ENCODE measurements around the gene GORASP2.

Gene GORASP2

GRCh38 chr2:170932166-170932565 lies 3.1 kb downstream of the GORASP2 start:
- Histone ChIP-seq H3K4me2 (ENCODE audit: low read depth, low read length) (no peak overlapping the region), H3K27ac (ENCODE audit: low read length) (no peak overlapping the region), H3K27me3 (replicated peaks; ENCODE audit: insufficient read depth, low read length) (no peaks in the 10 kb centered on the region), H3K9ac (ENCODE audit: low read length) (no peak overlapping the region), H3K4me3 (ENCODE audit: low read length) (no peak overlapping the region), H3K4me1 (ENCODE audit: low read length) (peaks cover 19% of the 10 kb centered on the region; the same call in 1 of the 2 replicates), H3K79me2 (ENCODE audit: low read length) (peaks cover 81% of the 10 kb centered on the region), H3F3A (ENCODE audit: insufficient read depth, low read length) (peaks cover 7% of the 10 kb centered on the region; the same call in 1 of the 2 replicates), H3K9me3 (replicated peaks; ENCODE audit: insufficient read depth, low read length) (no peaks in the 10 kb centered on the region), H4K20me1 (ENCODE audit: insufficient read depth, low read length) (peaks cover 46% of the 10 kb centered on the region), H2AFZ (ENCODE audit: low read length) (no peak overlapping the region), H3K36me3 (replicated peaks; ENCODE audit: insufficient read depth, low read length) (0 out of 2 replicates have a peak, but pooled peaks cover 4% of the 10 kb centered on the region), H3K9me2 (replicated peaks; ENCODE audit: insufficient read depth, low read length) (no peaks in the 10 kb centered on the region)
- no peak for TF ChIP-seq EZH2phosphoT487 (IDR thresholded peaks at IDR 0.05; ENCODE audit: low read length)
- TF ChIP-seq CTCF (IDR thresholded peaks at IDR 0.05; ENCODE audit: low read length): no peak
- TF ChIP-seq EZH2 (optimal IDR thresholded peaks at IDR 0.05; ENCODE audit: low read depth, low read length): no peak
- DNase-seq: no peak

GRCh38 chr2:170932948-170933347 lies 3.9 kb downstream of the GORASP2 start:
- no peak for TF ChIP-seq EZH2phosphoT487 (IDR thresholded peaks at IDR 0.05; ENCODE audit: low read length)
- Histone ChIP-seq H2AFZ (ENCODE audit: low read length) (no peak overlapping the region), H3K4me3 (ENCODE audit: low read length) (no peak overlapping the region), H4K20me1 (ENCODE audit: insufficient read depth, low read length) (peaks cover 51% of the 10 kb centered on the region), H3K9me2 (replicated peaks; ENCODE audit: insufficient read depth, low read length) (no peaks in the 10 kb centered on the region), H3K4me1 (ENCODE audit: low read length) (peaks cover 18% of the 10 kb centered on the region; the same call in 1 of the 2 replicates), H3K36me3 (replicated peaks; ENCODE audit: insufficient read depth, low read length) (0 out of 2 replicates have a peak, but pooled peaks cover 4% of the 10 kb centered on the region), H3K9ac (ENCODE audit: low read length) (0 out of 2 replicates have a peak overlapping the region, but pooled peaks have one; percentile 19), H3K4me2 (ENCODE audit: low read depth, low read length) (no peak overlapping the region), H3K27me3 (replicated peaks; ENCODE audit: insufficient read depth, low read length) (no peaks in the 10 kb centered on the region), H3K79me2 (ENCODE audit: low read length) (peaks cover 88% of the 10 kb centered on the region), H3K27ac (ENCODE audit: low read length) (no peak overlapping the region), H3F3A (ENCODE audit: insufficient read depth, low read length) (peaks cover 7% of the 10 kb centered on the region; the same call in 1 of the 2 replicates), H3K9me3 (replicated peaks; ENCODE audit: insufficient read depth, low read length) (no peaks in the 10 kb centered on the region)
- DNase-seq: no peak

- no peaks in the 10 kb centered on the region for H3K9me2 ChIP-seq (replicated peaks; ENCODE audit: insufficient read depth, low read length)
- H3F3A ChIP-seq (ENCODE audit: insufficient read depth, low read length): no peaks in the 10 kb centered on the region
- H3K4me2 ChIP-seq (ENCODE audit: low read depth, low read length): no peak overlapping the region
- H3K4me3 ChIP-seq (ENCODE audit: low read length): no peak overlapping the region
- H3K36me3 ChIP-seq (replicated peaks; ENCODE audit: insufficient read depth, low read length): peaks cover 4% of the 10 kb centered on the region; the same call in 1 of the 2 replicates
- DNase-seq: no peak
- H2AFZ ChIP-seq (ENCODE audit: low read length): no peak overlapping the region
- H3K9me3 ChIP-seq (replicated peaks; ENCODE audit: insufficient read depth, low read length): no peaks in the 10 kb centered on the region
- peaks cover 100% of the 10 kb centered on the region for H3K79me2 ChIP-seq (ENCODE audit: low read length)
- H3K4me1 ChIP-seq (ENCODE audit: low read length): no peaks in the 10 kb centered on the region
- TF ChIP-seq EZH2 (optimal IDR thresholded peaks at IDR 0.05; ENCODE audit: low read depth, low read length): no peak
- no peak for TF ChIP-seq CTCF (IDR thresholded peaks at IDR 0.05; ENCODE audit: low read length)
- TF ChIP-seq EZH2phosphoT487 (IDR thresholded peaks at IDR 0.05; ENCODE audit: low read length): no peak
- peaks cover 80% of the 10 kb centered on the region for H4K20me1 ChIP-seq (ENCODE audit: insufficient read depth, low read length)
- no peak overlapping the region for H3K9ac ChIP-seq (ENCODE audit: low read length)
- no peaks in the 10 kb centered on the region for H3K27me3 ChIP-seq (replicated peaks; ENCODE audit: insufficient read depth, low read length)
- no peak overlapping the region for H3K27ac ChIP-seq (ENCODE audit: low read length)
Observed at GRCh38 chr2:170937709-170938379, 8.8 kb downstream of the GORASP2 start.

GRCh38 chr2:170940066-170940465 lies 11.0 kb downstream of the GORASP2 start:
- no peaks in the 10 kb centered on the region for H3F3A ChIP-seq (ENCODE audit: insufficient read depth, low read length)
- no peaks in the 10 kb centered on the region for H3K4me1 ChIP-seq (ENCODE audit: low read length)
- no peak overlapping the region for H3K27ac ChIP-seq (ENCODE audit: low read length)
- no peak overlapping the region for H3K9ac ChIP-seq (ENCODE audit: low read length)
- no peak for DNase-seq
- no peak overlapping the region for H3K4me3 ChIP-seq (ENCODE audit: low read length)
- no peaks in the 10 kb centered on the region for H3K27me3 ChIP-seq (replicated peaks; ENCODE audit: insufficient read depth, low read length)
- H3K4me2 ChIP-seq (ENCODE audit: low read depth, low read length): no peak overlapping the region
- H3K9me2 ChIP-seq (replicated peaks; ENCODE audit: insufficient read depth, low read length): no peaks in the 10 kb centered on the region
- no peaks in the 10 kb centered on the region for H3K9me3 ChIP-seq (replicated peaks; ENCODE audit: insufficient read depth, low read length)
- peaks cover 82% of the 10 kb centered on the region for H4K20me1 ChIP-seq (ENCODE audit: insufficient read depth, low read length)
- TF ChIP-seq EZH2phosphoT487 (IDR thresholded peaks at IDR 0.05; ENCODE audit: low read length) (no peak), CTCF (IDR thresholded peaks at IDR 0.05; ENCODE audit: low read length) (no peak), EZH2 (optimal IDR thresholded peaks at IDR 0.05; ENCODE audit: low read depth, low read length) (no peak)
- H2AFZ ChIP-seq (ENCODE audit: low read length): no peak overlapping the region
- H3K36me3 ChIP-seq (replicated peaks; ENCODE audit: insufficient read depth, low read length): peaks cover 4% of the 10 kb centered on the region; the same call in 1 of the 2 replicates
- H3K79me2 ChIP-seq (ENCODE audit: low read length): peaks cover 100% of the 10 kb centered on the region

Measured in MM.1S (cell line).